Lower lobe of right lung (tissue), 2 donors: ENCODE measurements around the gene C6orf47. TPM values are rescaled to one million over a fixed set of nuclear protein-coding genes. Genes with fewer than 3 reads are reported as not detected.

Source experiments
- ATAC-seq, 2 donors: fragments of 200-7000 bp; cut with Tn5 transposase; one replicate each; pipeline ENCODE4 v1.9.1; 2020 to 2022; ENCODE audit warnings: mild to moderate bottlenecking in 2 of 2, moderate library complexity in 2 of 2
- DNase-seq: peaks from one replicate; pipeline ENCODE4 v3.0.0-alpha.2; 2020
- H3K27ac ChIP-seq: fragments of 200-600 bp; one replicate; pipeline ENCODE4 v1.8.0; 2022
- H3K27me3 ChIP-seq: fragments of 200-600 bp; one replicate; pipeline ENCODE4 v1.8.0; 2022; ENCODE audit warnings: low read depth
- H3K36me3 ChIP-seq: fragments of 200-600 bp; one replicate; pipeline ENCODE4 v1.8.0; 2022; ENCODE audit warnings: mild to moderate bottlenecking
- H3K4me1 ChIP-seq: fragments of 200-600 bp; one replicate; pipeline ENCODE4 v1.8.0; 2022
- H3K4me3 ChIP-seq: fragments of 200-600 bp; one replicate; pipeline ENCODE4 v1.8.0; 2022; ENCODE audit warnings: mild to moderate bottlenecking
- H3K9me3 ChIP-seq: fragments of 200-600 bp; one replicate; pipeline ENCODE4 v1.8.0; 2022
- CTCF ChIP-seq: fragments of 200-600 bp; IDR thresholded peaks from one replicate; pipeline ENCODE4 v1.8.0; 2022; ENCODE audit warnings: antibody characterized with exemption, mild to moderate bottlenecking
- intact Hi-C: fragments of 100-400 bp; cut with DNase I; formaldehyde crosslinking; loops from one replicate; pipeline ENCODE4 v1.11.0; 2022
- total RNA-seq: library from RNA; stranded (reverse); fragmentation: NEBNext Ultra II Directional; extraction: Animal tissue kit (Norgen Biotek cat#: 25700); gene quantifications from one replicate; pipeline ENCODE4 v1.2.1, GENCODE V29; 2021
- donor health status: DM: no; HTN: yes; CAD: no; lungs with severe emphysema.

Gene C6orf47
- total RNA-seq, 1 donor from 2014 or later = 24.7 TPM

GRCh38 chr6:31697555-31697954 lies 37.0 kb upstream of the C6orf47 start:
- H3K27ac ChIP-seq = no peak overlapping the region
- peaks cover 82% of the 10 kb centered on the region for H3K36me3 ChIP-seq
- no peak for ATAC-seq
- no peaks in the 10 kb centered on the region for H3K27me3 ChIP-seq
- H3K4me1 ChIP-seq = peaks cover 23% of the 10 kb centered on the region
- H3K4me3 ChIP-seq = no peak overlapping the region
- intact Hi-C loops = no loop called here
- no peak for TF ChIP-seq CTCF
- DNase-seq = no peak
- no peaks in the 10 kb centered on the region for H3K9me3 ChIP-seq

GRCh38 chr6:31693535-31693934 lies 33.0 kb upstream of the C6orf47 start:
- ATAC-seq (no peak), DNase-seq (no peak)
- Histone ChIP-seq H3K27ac (no peak overlapping the region), H3K4me1 (peaks cover 4% of the 10 kb centered on the region), H3K9me3 (no peaks in the 10 kb centered on the region), H3K4me3 (no peak overlapping the region), H3K36me3 (peaks cover 97% of the 10 kb centered on the region), H3K27me3 (no peaks in the 10 kb centered on the region)
- TF ChIP-seq CTCF = no peak
- intact Hi-C loops = no loop called here

- TF ChIP-seq CTCF = no peak
- no peak for DNase-seq
- no peak for ATAC-seq
- Histone ChIP-seq H3K4me3 (no peak overlapping the region), H3K27ac (no peak overlapping the region), H3K9me3 (no peaks in the 10 kb centered on the region), H3K4me1 (peaks cover 4% of the 10 kb centered on the region), H3K27me3 (no peaks in the 10 kb centered on the region), H3K36me3 (peaks cover 97% of the 10 kb centered on the region)
- intact Hi-C loops = no loop called here
These were observed 32.3 kb upstream of the C6orf47 start for GRCh38 chr6:31692886-31693285.

- DNase-seq (no peak), ATAC-seq (no peak)
- Histone ChIP-seq H3K4me1 (no peaks in the 10 kb centered on the region), H3K4me3 (no peak overlapping the region), H3K36me3 (peaks cover 97% of the 10 kb centered on the region), H3K9me3 (no peaks in the 10 kb centered on the region), H3K27me3 (no peaks in the 10 kb centered on the region), H3K27ac (no peak overlapping the region)
- TF ChIP-seq CTCF = no peak
- intact Hi-C loops = no loop called here
These were observed 31.8 kb upstream of the C6orf47 start for GRCh38 chr6:31692353-31692752.

GRCh38 chr6:31691564-31692108 lies 31.1 kb upstream of the C6orf47 start:
- ATAC-seq (no peak), DNase-seq (no peak)
- intact Hi-C loops = no loop called here
- Histone ChIP-seq H3K4me3 (no peak overlapping the region), H3K36me3 (peaks cover 100% of the 10 kb centered on the region), H3K9me3 (no peaks in the 10 kb centered on the region), H3K27me3 (no peaks in the 10 kb centered on the region), H3K4me1 (no peaks in the 10 kb centered on the region), H3K27ac (no peak overlapping the region)
- no peak for TF ChIP-seq CTCF

GRCh38 chr6:31691078-31691463 lies 30.5 kb upstream of the C6orf47 start:
- intact Hi-C loops = no loop called here
- no peak for ATAC-seq
- TF ChIP-seq CTCF = no peak
- H3K27me3 ChIP-seq = no peaks in the 10 kb centered on the region
- DNase-seq = no peak
- H3K4me1 ChIP-seq = no peaks in the 10 kb centered on the region
- H3K9me3 ChIP-seq = no peaks in the 10 kb centered on the region
- no peak overlapping the region for H3K27ac ChIP-seq
- peaks cover 100% of the 10 kb centered on the region for H3K36me3 ChIP-seq
- H3K4me3 ChIP-seq = no peak overlapping the region
